VCaP (cell line): ENCODE results near the gene ADARB2.

Source experiments
- H3K27ac ChIP-seq: fragments of 450-650 bp; 2 replicates; pipeline ENCODE4 v1.5.1; 2017
- CTCF ChIP-seq: fragments of 450-650 bp; conservative IDR thresholded peaks from 2 replicates; pipeline ENCODE4 v1.5.1; 2017; ENCODE audit warnings: mild to moderate bottlenecking, moderate library complexity

ADARB2 gene

GRCh38 chr10:1195828-1196227 is 541.5 kb downstream of the ADARB2 start:
- TF ChIP-seq CTCF = no peak
- no peak overlapping the region for H3K27ac ChIP-seq

- no peak for TF ChIP-seq CTCF
- H3K27ac ChIP-seq = no peak overlapping the region
These were observed 543.2 kb downstream of the ADARB2 start for GRCh38 chr10:1194161-1194560.

- no peak overlapping the region for H3K27ac ChIP-seq
- no peak for TF ChIP-seq CTCF
These were observed 543.8 kb downstream of the ADARB2 start for GRCh38 chr10:1193561-1193960.

- no peak for TF ChIP-seq CTCF
- H3K27ac ChIP-seq = no peak overlapping the region
These were observed 545.6 kb downstream of the ADARB2 start for GRCh38 chr10:1191752-1192151.

GRCh38 chr10:1190791-1191490 is 546.4 kb downstream of the ADARB2 start:
- no peak for TF ChIP-seq CTCF
- no peak overlapping the region for H3K27ac ChIP-seq

- TF ChIP-seq CTCF = no peak
- H3K27ac ChIP-seq = no peak overlapping the region
These were observed 547.3 kb downstream of the ADARB2 start for GRCh38 chr10:1190052-1190395.

- no peak overlapping the region for H3K27ac ChIP-seq
- no peak for TF ChIP-seq CTCF
These were observed 547.9 kb downstream of the ADARB2 start for GRCh38 chr10:1189166-1190051.
